MM.1S (cell line): Measurements from ENCODE around the gene CYP51A1.
"Not testable (repeated sequence)": the region's sequence is repeated elsewhere in the genome, so short reads cannot be mapped to it uniquely, and the experiment has no call there.

Source experiments
- DNase-seq: peaks from one replicate; pipeline ENCODE4 v3.0.0-alpha.2; 2015
- H2AFZ ChIP-seq: fragments of 300-600 bp; sonication (generic); 2 replicates; pipeline ENCODE4 v1.6.0; 2016; ENCODE audit warnings: antibody characterized with exemption, low read length
- H3F3A ChIP-seq: fragments of 300-600 bp; sonication (generic); 2 replicates; pipeline ENCODE4 v1.6.1; 2016; ENCODE audit warnings: mild to moderate bottlenecking, antibody characterized with exemption, low read length, moderate library complexity, mixed read lengths; ENCODE audit not compliant: insufficient read depth
- H3K27ac ChIP-seq: fragments of 300-600 bp; sonication (generic); 2 replicates; pipeline ENCODE4 v1.5.1; 2016; ENCODE audit warnings: mild to moderate bottlenecking, low read length
- H3K27me3 ChIP-seq: fragments of 300-600 bp; sonication (generic); replicated peaks from 2 replicates; pipeline ENCODE4 v1.6.0; 2016; ENCODE audit warnings: low read length; ENCODE audit not compliant: insufficient read depth
- H3K36me3 ChIP-seq: fragments of 300-600 bp; sonication (generic); replicated peaks from 2 replicates; pipeline ENCODE4 v1.6.1; 2016; ENCODE audit warnings: mild to moderate bottlenecking, low read length, mixed read lengths; ENCODE audit not compliant: insufficient read depth
- H3K4me1 ChIP-seq: fragments of 300-600 bp; sonication (generic); 2 replicates; pipeline ENCODE4 v1.6.1; 2016; ENCODE audit warnings: low read length, mixed read lengths
- H3K4me2 ChIP-seq: fragments of 300-600 bp; sonication (generic); 2 replicates; pipeline ENCODE4 v1.6.0; 2016; ENCODE audit warnings: low read depth, low read length
- H3K4me3 ChIP-seq: fragments of 300-600 bp; sonication (generic); 2 replicates; pipeline ENCODE4 v1.5.1; 2016; ENCODE audit warnings: low read length, mixed read lengths
- H3K79me2 ChIP-seq: fragments of 300-600 bp; sonication (generic); 2 replicates; pipeline ENCODE4 v1.6.1; 2016; ENCODE audit warnings: mixed run types, low read length, mixed read lengths
- H3K9ac ChIP-seq: fragments of 300-600 bp; sonication (generic); 2 replicates; pipeline ENCODE4 v1.6.1; 2016; ENCODE audit warnings: low read length, mixed read lengths
- H3K9me2 ChIP-seq: fragments of 300-600 bp; sonication (generic); replicated peaks from 2 replicates; pipeline ENCODE4 v1.6.1; 2016; ENCODE audit warnings: mild to moderate bottlenecking, low read length, mixed read lengths; ENCODE audit not compliant: insufficient read depth
- H3K9me3 ChIP-seq: fragments of 300-600 bp; sonication (generic); replicated peaks from 2 replicates; pipeline ENCODE4 v1.6.1; 2016; ENCODE audit warnings: mild to moderate bottlenecking, low read length, mixed read lengths; ENCODE audit not compliant: insufficient read depth
- H4K20me1 ChIP-seq: fragments of 300-600 bp; sonication (generic); 2 replicates; pipeline ENCODE4 v1.6.1; 2016; ENCODE audit warnings: mild to moderate bottlenecking, low read length, moderate library complexity, mixed read lengths; ENCODE audit not compliant: insufficient read depth
- CTCF ChIP-seq: fragments of 300-600 bp; sonication (generic); IDR thresholded peaks from 2 replicates; pipeline ENCODE4 v1.5.1; 2016; ENCODE audit warnings: antibody characterized with exemption, low read length, mixed read lengths
- EZH2 ChIP-seq: fragments of 300-600 bp; sonication (generic); optimal IDR thresholded peaks from 2 replicates; pipeline ENCODE3; 2017; ENCODE audit warnings: low read depth, mild to moderate bottlenecking, antibody characterized with exemption, low read length, mixed read lengths
- EZH2phosphoT487 ChIP-seq: fragments of 300-600 bp; sonication (generic); IDR thresholded peaks from 2 replicates; pipeline ENCODE4 v1.6.1; 2018; ENCODE audit warnings: antibody characterized with exemption, low read length

The CYP51A1 gene

GRCh38 chr7:92155108-92155739 lies 20.9 kb upstream of the CYP51A1 start:
- H3K9ac ChIP-seq = no peak overlapping the region
- H3K4me2 ChIP-seq = no peak overlapping the region
- H3K27ac ChIP-seq = no peak overlapping the region
- H2AFZ ChIP-seq = no peak overlapping the region
- no peaks in the 10 kb centered on the region for H3K9me2 ChIP-seq
- no peak for TF ChIP-seq EZH2phosphoT487
- no peak for TF ChIP-seq CTCF
- no peak for TF ChIP-seq EZH2
- no peak overlapping the region for H3K4me3 ChIP-seq
- H3F3A ChIP-seq = no peaks in the 10 kb centered on the region
- peaks cover 3% of the 10 kb centered on the region for H3K4me1 ChIP-seq
- H3K27me3 ChIP-seq = no peaks in the 10 kb centered on the region
- H3K36me3 ChIP-seq = no peaks in the 10 kb centered on the region
- no peak for DNase-seq
- no peaks in the 10 kb centered on the region for H4K20me1 ChIP-seq
- no peaks in the 10 kb centered on the region for H3K9me3 ChIP-seq
- no peaks in the 10 kb centered on the region for H3K79me2 ChIP-seq

GRCh38 chr7:92150450-92151017 lies 16.3 kb upstream of the CYP51A1 start:
- H3K27me3 ChIP-seq = no peaks in the 10 kb centered on the region
- H3F3A ChIP-seq = no peaks in the 10 kb centered on the region
- no peaks in the 10 kb centered on the region for H3K4me1 ChIP-seq
- no peak overlapping the region for H3K4me3 ChIP-seq
- no peak for TF ChIP-seq EZH2phosphoT487
- H3K9ac ChIP-seq = no peak overlapping the region
- no peaks in the 10 kb centered on the region for H3K9me3 ChIP-seq
- no peaks in the 10 kb centered on the region for H3K79me2 ChIP-seq
- H3K9me2 ChIP-seq = no peaks in the 10 kb centered on the region
- no peak overlapping the region for H2AFZ ChIP-seq
- no peaks in the 10 kb centered on the region for H4K20me1 ChIP-seq
- DNase-seq = no peak
- no peak overlapping the region for H3K4me2 ChIP-seq
- H3K27ac ChIP-seq = no peak overlapping the region
- H3K36me3 ChIP-seq = no peaks in the 10 kb centered on the region

- no peaks in the 10 kb centered on the region for H3K9me3 ChIP-seq
- no peak overlapping the region for H3K27ac ChIP-seq
- no peaks in the 10 kb centered on the region for H3K27me3 ChIP-seq
- H2AFZ ChIP-seq = no peak overlapping the region
- no peaks in the 10 kb centered on the region for H3F3A ChIP-seq
- no peaks in the 10 kb centered on the region for H3K9me2 ChIP-seq
- no peaks in the 10 kb centered on the region for H4K20me1 ChIP-seq
- no peaks in the 10 kb centered on the region for H3K79me2 ChIP-seq
- no peak overlapping the region for H3K4me3 ChIP-seq
- H3K4me1 ChIP-seq = no peaks in the 10 kb centered on the region
- H3K36me3 ChIP-seq = no peaks in the 10 kb centered on the region
- no peak for TF ChIP-seq CTCF
- TF ChIP-seq EZH2 = no peak
- TF ChIP-seq EZH2phosphoT487 = no peak
- no peak overlapping the region for H3K9ac ChIP-seq
- H3K4me2 ChIP-seq = no peak overlapping the region
- DNase-seq = no peak
Measured at GRCh38 chr7:92149736-92150239, 15.5 kb upstream of the CYP51A1 start.

- not testable (repeated sequence) for H3F3A ChIP-seq, H3K36me3 ChIP-seq, H3K79me2 ChIP-seq, H3K27ac ChIP-seq, H3K9me2 ChIP-seq, DNase-seq, H2AFZ ChIP-seq, H3K27me3 ChIP-seq, H3K9me3 ChIP-seq, H3K4me1 ChIP-seq, H3K4me3 ChIP-seq, H3K4me2 ChIP-seq, H4K20me1 ChIP-seq, H3K9ac ChIP-seq
Measured at GRCh38 chr7:92143192-92143880, 9.1 kb upstream of the CYP51A1 start.

GRCh38 chr7:92142791-92143190 lies 8.5 kb upstream of the CYP51A1 start:
- not testable (repeated sequence) for H3F3A ChIP-seq, H3K27ac ChIP-seq, H2AFZ ChIP-seq, H3K4me2 ChIP-seq, H4K20me1 ChIP-seq, H3K4me1 ChIP-seq, H3K9me2 ChIP-seq, DNase-seq, H3K4me3 ChIP-seq, H3K36me3 ChIP-seq, H3K27me3 ChIP-seq, H3K9me3 ChIP-seq, H3K79me2 ChIP-seq, H3K9ac ChIP-seq
